HL-60 (cell line): ENCODE data around the gene MAMSTR.

Experiments
- CTCF ChIP-seq: IDR thresholded peaks from one replicate; pipeline ENCODE4 v1.5.1; 2011; ENCODE audit warnings: low read length, control low read depth, inconsistent platforms; ENCODE audit not compliant: insufficient read depth
- REST ChIP-seq: IDR thresholded peaks from 2 replicates; pipeline ENCODE4 v1.6.1; 2012; ENCODE audit warnings: low read depth; ENCODE audit not compliant: insufficient replicate concordance
- SPI1 ChIP-seq: IDR thresholded peaks from 2 replicates; pipeline ENCODE4 v1.6.1; 2012; ENCODE audit warnings: low read depth, mild to moderate bottlenecking, borderline replicate concordance

GRCh38 chr19:48756212-48756611 lies 36.7 kb upstream of the MAMSTR start:
- TF ChIP-seq SPI1: no peak
- TF ChIP-seq CTCF: no peak
- no peak for TF ChIP-seq REST
